T-helper 1 cell treated with Interleukin-12 subunit alpha and Interleukin-12 subunit beta and Interleukin-4 antibody, amounts not matched to agents 30 ng/mL and 1 ng/mL, for 36 hours (primary cell): Measurements from ENCODE around the gene ANKRD10. TPM values are rescaled to one million over a fixed set of nuclear protein-coding genes. Genes with fewer than 3 reads are reported as not detected.

Experiments
- intact Hi-C: fragments of 100-400 bp; cut with micrococcal nuclease; formaldehyde crosslinking; loops from one replicate; pipeline ENCODE4 v1.15.1; 2024
- total RNA-seq: library from RNA; stranded (reverse); gene quantifications from 2 replicates; pipeline ENCODE4 v1.2.3, GENCODE V29; 2022

The ANKRD10 gene
- total RNA-seq, 1 donor from 2014 or later = 151 TPM

DNA sequence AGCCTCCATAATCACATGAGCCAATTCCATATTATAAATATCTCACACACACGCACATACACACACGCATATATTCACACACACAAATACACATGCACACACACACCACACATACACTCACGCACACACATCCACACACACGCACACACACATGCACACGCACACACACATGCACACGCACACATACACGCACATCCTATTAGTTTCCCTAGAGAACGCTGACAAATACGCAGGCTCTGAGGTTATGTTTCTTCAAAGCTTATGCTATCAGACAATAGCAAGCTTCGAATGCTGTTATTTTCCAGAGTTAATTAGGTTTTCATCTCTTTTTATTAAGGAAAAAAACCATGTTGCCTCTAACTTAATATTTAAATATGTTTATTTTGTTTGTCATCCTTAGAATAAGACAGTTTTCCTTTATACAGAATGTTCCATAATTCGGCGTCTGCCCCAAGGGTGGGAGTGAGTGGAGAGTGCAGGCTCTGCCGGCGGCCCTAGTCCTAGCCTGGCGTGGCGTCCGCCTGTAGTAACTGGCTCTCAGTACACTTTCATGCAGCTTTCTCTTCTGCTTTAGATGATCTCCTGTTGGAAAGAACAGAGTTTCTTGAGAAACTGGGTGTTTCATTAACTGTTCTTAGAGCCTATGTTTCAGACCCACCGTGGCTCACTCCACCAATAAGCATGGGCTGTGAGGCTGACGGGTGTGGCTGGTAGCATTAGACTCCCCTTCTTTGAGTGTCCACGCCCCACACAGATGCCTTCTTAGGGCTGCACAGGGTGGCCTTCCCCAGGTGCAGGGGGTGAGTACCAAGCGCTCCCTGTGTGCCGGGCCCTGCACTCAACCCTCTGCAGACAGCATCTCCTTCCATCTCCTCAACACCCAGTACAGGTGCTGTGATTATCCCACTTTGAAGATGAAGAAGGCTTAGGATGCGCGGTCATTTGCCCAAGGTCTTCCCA, 30.4 kb upstream of the ANKRD10 start:
- intact Hi-C loops = loop anchor here (1.0 to 5.0 kb wide), 7 partner anchors 20 to 278 kb away; partner anchors contain the start of gene ARHGEF7

DNA sequence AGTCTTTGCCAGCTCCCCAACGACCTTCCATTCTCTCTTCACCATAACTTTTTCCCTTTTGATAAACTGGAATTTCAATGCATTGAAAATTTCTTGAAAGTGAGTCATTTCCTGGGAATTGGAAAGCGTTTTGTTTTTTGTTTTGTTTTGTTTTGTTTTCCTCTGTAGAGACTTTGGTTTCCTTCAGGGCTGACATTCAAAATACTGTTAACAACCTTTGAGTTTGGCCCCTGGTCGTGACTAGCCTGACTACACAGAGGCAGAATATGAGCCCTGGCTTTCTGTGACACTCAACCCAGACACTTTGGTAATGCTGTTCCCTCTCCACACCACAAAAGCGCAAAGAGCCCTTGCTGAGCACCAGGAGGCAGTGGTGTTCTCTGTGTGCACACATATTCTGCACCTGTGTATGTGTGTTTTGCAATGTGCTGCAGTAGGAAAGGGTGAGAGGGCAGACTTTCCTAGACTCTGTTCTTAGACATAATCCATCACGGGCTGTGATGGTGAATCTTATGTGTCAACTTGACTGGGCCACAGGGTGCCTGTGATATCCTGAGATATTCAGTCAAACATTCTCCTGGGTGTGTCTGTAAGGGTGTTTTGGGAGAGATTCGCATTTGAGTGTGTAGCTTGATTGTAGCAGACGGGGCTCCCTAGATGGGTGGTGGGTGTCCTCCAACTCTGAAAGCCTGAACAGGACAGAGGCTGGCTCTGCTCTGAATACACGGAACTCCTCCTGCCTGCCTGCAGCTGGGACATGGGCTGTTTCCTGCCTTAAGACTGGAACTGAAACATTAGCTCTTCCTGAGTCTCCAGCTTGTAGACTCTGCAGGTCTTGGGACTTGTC, 29.5 kb upstream of the ANKRD10 start:
- intact Hi-C loops = loop anchor here (1.0 to 5.0 kb wide), 7 partner anchors 21 to 279 kb away; partner anchors contain the start of gene ARHGEF7

DNA sequence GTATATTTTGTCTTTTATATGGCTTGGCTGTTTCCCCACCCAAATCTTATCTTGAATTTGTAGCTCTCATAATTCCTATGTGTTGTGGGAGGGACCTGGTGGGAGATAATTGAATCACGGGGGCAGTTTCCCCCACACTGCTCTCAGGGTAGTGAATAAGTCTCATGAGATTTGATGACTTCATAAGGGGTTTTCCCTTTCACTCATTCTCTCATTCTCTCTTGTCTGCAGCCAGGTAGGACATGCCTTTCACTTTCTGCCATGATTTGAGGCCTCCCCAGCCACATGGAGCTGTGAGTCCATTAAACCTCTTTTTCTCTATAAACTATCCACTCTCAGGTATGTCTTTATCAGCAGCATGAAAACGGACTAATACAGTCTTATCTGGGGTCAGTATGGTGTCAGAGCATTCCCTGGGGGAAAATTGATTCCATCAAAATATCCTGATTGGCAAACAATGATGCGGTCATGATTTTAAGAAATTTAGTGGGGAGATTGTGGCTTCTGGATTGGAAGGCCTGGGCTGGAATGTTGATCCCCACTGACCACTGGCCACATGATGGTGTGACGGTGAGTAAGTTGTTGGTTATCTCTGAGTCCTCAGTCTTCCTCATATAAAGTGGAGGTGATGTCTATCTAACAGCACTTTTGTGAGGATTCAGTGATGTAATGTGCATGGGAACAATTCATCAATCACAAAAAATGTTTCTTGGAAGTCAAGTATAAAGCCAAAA, 27.5 kb upstream of the ANKRD10 start:
- intact Hi-C loops = loop anchor here (5.0 kb wide), 1 partner anchor 175 kb away; the partner anchor contains the start of gene ARHGEF7

DNA sequence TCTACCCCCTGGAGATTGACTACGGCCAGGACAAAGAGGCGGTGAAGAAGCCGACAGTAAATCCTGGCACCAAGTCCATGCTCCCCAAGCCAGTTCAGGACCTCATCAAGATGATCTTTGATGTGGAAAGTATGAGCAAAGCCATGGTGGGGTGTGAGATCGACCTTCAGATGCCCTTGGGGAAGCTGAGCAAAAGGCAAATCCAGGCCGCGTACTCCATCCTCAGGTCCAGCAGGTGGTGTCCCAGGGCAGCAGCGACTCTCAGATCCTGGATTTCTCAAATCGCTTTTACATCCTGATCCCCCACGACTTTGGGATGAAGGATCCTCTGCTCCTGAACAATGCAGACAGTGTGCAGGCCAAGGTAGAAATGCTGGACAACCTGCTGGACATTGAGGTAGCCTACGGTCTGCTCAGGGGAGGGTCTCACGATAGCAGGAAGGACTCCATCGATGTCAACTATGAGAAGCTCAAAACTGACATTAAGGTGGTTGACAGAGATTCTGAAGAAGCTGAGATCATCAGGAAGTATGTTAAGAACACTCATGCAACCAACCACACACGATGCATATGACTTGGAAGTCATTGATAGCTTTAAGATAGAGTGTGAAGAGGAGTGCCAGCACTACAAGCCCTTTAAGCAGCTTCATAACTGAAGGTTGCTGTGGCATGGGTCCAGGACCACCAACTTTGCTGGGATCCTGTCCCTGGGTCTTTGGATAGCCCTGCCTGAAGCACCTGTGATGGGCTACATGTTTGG, 24.0 kb upstream of the ANKRD10 start:
- intact Hi-C loops = no loop called here

DNA sequence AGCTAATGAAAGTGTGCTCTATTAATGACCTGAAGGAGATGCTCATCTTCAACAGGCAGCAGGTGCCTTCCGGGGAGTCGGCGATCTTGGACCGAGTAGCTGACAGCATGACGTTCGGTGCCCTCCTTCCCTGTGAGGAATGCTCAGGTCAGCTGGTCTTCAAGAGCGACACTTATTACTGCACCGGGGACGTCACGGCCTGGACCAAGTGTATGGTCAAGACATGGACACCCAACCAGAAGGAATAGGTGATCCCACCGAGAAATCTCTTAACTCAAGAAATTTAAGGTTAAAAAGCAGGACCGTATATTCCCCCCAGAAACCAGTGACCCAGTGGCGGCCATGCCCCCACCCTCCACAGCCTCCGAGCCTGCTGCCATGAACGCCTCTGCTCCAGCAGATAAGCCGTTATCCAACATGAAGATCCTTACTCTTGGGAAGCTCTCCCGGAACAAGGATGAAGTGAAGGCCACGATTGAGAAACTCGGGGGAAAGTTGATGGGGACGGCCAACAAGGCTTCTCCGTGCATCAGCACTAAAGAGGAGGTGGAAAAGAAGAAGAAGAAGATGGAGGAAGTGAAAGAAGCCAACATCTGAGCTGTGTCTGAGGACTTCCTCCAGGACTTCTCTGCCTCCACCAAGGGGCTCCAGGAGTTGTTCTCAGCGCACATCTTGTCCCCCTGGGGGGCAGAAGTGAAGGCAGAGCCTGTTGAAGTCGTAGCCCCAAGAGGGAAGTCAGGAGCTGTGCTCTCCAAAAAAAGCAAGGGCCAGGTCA, 22.8 kb upstream of the ANKRD10 start:
- intact Hi-C loops = no loop called here

DNA sequence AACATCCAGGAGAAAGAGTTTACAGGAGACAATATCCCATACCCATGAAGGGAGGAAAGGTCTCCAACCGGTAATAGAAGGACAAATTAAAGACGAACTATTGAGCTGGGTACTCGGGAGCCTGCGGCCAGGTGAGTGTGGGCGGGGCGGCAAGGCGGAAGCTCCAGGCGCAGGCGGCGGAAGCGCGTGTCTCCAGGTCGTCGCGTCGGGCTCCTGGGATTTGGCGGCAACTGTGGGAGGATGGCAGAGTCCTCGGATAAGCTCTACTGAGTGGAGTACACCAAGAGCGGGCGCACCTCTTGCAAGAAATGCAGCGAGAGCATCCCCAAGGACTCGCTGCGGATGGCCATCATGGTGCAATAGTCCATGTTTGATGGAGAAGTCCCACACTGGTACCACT, 21.6 kb upstream of the ANKRD10 start:
- intact Hi-C loops = no loop called here

DNA sequence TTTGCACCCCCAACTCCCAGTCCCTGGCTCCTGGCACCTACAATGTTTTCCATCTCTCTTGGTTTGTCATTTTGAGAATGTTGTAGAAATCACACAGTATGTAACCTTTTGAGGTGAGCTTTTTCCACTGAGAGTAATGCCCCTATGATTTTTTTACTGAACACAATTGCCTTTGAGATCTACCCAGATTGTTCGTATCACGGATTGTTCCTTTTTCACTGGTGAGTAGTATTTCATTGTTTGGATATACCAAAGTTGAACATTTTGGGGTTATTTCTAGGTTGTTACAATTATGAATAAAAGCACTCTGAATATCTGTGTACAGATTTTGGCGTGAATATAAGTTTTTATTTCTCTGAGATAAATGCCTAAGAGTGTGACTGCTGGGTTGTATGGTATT, 17.7 kb upstream of the ANKRD10 start:
- intact Hi-C loops = no loop called here

DNA sequence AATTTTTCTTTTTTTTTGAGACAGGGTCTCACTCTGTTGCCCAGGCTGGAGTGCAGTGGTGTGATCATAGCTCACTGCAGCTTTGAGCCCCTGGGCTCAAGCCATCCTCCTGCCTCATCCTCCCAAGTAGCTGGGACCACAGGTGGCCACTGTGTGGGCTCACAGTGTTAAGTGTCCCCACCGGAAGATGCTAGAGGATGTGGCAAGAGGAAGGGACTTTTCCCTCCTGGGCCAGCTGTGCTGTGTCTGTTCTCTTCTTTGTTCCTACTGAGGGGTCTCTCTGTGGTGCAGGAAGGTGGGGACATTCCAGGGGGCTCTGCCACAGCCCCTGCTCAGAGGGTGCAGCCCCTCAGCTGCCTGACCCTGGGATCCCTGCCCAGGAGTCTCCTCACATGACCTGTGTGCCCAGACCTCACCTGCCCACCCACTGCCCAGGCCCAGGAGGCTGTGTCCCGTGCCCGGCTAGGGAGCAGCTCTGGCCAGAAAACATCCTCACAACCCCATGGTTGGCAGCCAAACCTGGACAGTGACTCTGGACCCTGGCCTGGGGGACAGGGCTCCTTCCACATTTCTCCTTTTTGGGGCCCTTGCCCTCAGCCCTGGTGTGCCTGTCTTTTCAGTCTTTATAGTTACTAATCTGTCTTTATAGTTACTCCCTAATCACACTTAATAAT, 14.4 kb upstream of the ANKRD10 start:
- intact Hi-C loops = no loop called here

DNA sequence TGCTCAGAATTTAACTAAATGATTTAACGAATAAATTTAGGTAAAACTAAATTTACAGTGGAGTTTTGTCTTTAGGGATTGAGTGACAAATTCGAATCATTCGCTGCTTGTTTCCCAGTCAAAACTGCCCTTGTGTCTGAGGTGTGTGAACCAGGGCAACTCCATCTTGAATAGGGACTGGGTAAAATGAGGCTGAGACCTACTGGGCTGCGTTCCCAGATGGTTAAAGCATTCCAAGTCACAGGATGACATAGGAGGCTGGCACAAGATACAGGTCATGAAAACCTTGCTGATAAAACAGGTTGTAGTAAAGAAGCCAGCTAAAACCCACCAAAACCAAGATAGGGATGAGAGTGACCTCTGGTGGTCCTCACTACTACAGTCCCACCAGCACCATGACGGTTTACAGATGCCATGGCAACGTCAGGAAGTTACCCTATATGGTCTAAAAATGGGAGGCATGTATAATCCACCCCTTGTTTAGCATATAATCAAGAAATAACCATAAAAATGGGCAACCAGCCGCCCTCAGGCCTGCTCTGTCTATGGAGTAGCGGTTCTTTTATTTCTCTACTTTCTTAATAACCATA, 10.2 kb upstream of the ANKRD10 start:
- intact Hi-C loops = no loop called here

DNA sequence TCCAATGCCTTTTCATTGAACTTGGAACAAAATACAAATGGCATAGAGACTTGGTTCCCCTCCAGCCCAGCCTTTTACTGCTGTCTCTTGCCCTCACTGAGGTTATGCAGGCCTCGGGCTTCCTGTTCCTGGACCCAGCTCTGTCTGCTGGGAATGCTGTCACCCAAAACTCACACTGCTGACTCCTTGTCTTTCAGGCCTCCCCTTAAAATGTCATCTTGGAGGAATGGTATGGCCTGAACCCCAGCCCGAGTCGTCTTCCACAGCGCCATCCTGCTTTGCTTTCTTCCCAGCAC, 9.7 kb upstream of the ANKRD10 start:
- intact Hi-C loops = no loop called here

DNA sequence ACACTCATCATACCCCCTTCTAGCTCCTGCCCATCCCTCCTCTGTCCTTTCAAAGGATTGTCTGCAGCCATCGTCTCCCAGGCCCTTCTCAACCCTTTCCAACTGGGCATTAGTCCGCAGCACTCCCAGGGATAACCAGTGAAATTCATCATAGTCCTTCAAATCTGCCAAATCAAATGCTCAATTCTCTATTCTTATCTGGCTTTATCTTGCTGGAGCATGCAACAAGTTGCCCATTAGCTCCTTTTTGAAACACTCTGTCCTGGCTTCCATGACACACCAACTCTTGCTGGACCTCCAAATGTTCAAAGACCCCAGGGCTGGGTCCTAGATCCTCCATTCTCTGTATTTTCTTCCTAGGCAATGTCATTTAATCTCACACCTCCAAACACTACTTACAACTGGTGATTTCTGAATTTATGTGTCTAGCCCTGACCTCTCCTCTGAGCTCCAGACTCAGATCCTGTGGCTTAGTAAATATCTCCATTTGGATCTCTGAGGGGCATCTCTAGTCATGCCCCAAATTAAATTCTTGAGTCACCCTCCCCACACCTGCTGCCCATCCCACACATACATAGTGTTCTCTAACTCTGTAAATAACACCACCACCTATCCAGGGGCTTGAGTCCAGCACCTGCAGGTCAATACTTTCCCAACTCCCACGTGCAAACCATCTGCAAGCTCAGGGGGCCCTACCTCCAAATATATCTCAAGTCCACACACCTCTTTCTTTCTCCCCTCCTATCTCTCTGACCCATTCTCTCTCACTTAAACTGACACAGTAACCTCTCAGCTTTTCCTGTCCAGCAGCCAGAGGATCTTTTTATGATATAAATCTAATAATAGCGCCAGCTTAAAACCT, 9.1 kb upstream of the ANKRD10 start:
- intact Hi-C loops = no loop called here

DNA sequence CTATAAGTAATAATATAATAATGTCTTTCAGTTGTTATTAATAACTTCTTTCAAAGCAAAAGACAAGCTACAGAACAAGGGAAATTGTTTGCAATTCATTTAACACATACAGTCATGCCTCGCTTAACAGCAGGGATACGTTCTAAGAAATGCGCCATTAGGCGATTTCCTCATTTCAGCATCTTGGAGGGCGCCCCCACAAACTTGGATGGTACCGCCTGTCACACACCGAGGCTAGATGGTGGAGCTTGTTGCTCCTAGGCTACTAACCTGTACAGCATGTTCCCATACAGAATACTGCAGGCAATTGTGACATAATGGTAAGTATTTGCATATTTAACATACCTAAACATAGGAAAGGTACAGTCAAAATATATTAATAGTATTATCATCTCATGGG, 8.2 kb upstream of the ANKRD10 start:
- intact Hi-C loops = no loop called here

DNA sequence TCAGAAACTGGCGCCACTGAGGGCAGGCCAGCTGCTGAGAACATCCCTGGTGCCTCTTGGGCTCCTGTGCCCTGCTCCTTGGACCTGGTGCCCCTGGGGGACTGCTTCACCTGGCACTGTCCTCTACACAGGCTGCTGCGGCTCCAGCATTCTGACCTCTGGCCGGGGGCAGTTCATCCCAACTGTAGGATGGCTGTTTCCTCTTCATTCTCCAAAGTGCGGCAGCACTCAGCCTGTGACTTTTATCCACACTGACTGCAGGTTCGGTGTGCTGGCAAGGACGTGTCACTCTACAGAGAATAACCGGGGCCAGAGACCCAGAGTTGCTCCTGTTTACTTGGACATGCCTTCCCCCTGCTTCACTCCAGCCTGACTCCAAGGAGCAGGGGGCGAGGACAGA, 7.6 kb upstream of the ANKRD10 start:
- intact Hi-C loops = no loop called here

DNA sequence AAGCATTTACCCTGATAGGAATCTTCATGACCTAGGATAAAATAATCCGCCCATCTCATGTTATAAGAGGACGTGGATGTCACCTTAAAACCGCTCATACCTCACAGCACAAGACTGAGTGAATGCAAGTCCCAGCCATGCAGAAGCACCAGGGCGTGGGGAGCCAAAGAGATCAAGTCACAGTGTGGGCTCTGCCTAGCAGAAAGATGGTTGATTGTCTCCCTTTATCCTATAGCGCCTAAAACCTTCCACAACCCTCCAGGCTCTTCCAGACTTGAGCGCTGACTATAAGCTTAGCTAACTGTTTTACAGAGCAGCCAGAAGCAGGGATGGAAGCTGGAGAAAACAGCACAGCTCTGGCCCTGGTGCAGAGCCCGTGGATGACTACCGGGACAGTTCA, 6.8 kb upstream of the ANKRD10 start:
- intact Hi-C loops = no loop called here

DNA sequence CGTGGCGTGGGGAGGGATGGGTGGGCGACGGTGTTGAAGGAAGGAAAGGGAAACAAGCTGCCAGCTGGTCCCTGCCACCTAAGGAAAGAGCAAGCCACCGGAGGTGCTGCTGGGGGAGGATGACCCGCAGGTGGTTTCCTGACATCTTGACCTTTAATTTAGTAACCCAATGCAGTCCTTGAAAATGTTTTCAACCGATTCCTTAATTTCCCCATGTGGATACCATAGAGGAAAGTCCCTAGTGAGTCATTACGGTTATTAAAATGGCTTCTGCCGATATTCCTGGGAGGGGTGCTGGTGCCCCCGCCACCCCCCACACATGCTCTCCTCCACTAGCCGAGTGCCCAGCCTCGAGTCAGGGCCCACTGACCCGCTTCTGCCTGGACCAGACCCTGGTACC, 6.3 kb upstream of the ANKRD10 start:
- intact Hi-C loops = no loop called here

DNA sequence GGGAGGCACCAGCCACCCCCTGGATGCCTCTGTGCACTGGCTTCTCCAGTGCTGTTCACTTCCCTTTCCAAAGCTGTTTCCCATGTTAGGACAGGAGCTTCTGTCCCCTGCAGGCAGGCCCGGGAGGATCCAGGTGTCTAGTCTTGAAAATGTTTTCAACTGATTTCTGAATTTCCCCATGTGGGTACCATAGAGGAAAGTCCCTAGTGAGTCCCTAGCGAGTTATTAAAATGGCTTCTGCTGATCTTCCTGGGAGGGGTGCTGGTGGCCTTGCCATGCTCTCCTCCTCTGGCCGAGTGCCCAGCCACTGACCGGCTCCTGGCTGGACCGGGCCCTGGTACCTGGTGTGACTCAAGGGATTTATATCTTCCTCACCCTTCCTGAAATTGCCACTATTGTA, 5.2 kb upstream of the ANKRD10 start:
- intact Hi-C loops = no loop called here

DNA sequence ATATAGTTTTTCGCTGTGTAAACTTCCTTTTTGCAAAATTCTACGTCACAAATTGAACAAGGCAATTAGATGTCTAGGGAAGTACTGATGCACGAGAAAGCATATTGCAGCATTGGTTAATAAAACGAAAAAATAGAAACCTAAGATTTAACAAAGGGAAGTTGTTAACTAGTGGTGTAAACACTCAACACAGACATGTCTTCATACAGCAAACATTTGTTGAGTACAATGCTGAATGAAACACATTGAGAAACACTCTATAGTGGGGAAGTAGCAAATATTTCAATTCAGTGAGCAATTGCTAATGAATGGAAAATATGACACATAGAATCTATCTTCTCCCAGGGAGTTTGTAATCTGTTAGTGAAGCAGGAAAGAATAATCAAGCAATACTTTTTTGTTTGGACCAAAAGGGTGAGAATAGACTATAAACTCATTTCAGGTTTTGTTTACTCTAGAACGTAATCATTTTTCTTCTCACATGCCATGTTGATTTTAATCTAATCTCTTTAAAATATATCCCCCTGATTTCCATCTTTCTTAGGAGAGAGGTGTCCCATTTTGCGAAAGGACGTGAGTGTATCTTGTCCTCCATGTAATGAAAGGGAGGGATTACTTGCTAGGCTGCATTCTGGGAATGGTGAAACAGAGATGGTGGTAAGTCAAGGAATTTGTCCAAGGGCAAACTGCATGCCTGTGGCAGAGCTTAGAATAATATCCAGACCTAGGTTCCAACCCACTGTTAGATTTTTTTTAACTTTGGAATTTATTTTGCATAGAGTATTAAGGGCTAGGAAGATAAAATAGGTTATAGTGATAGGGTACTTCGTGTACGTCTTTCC, 1.7 kb upstream of the ANKRD10 start:
- intact Hi-C loops = loop anchor here (1.0 to 10.0 kb wide), 3 partner anchors 28 to 2002 kb away; no protein-coding TSS in a partner anchor
